ENCODE measurements around the gene CISD1. TPM values are rescaled to one million over a fixed set of nuclear protein-coding genes. Genes with fewer than 3 reads are reported as not detected.

Gene CISD1
- total and polyA plus RNA-seq, 9 of the 15 experiments (the other 6 are each of a cell fraction or from before 2014, with no cell fraction given) = 35.8 to 342 (median 118) TPM

DNA sequence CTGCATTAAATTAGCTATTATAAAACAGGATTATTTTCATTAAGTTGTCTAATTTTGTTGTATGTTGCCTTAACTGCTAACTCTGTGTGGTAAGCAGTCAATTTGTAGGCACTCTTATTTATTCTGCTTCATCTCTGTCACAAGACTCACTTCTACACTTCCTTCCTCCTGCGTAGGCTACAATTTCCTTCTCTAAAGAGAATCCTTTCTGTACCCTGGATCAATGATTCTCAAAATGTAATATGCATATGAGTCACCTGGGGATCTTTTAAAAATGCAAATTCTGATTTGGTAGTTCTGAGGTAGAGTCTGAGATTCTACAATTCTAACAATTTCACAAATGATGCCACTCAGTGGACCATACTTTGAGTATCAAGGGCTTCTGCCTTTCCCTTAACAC, 61.5 kb downstream of the CISD1 start:
- H2AFZ ChIP-seq (ENCODE audit: low read depth, low read length) = no peak overlapping the region
- FAIRE-seq (no peak), ATAC-seq (no peak), DNase-seq (ENCODE audit: extremely low read depth in 1 of 4, low spot score in 3 of 4) (no peak)
- peaks cover 0 to 15% of the 10 kb centered on the region in 2 experiments; a peak in 4 of 5 replicates for H3K4me1 ChIP-seq (replicated peaks in 1 of 2; ENCODE audit: control insufficient read depth in 2 of 2, insufficient read depth in 2 of 2, low read length in 2 of 2)
- in situ Hi-C loops (cut with MboI) (no loop called here), intact Hi-C loops (cut with micrococcal nuclease) (no loop called here)
- no peak overlapping the region for H3K4me2 ChIP-seq (ENCODE audit: insufficient read depth, low read length)
- no peak overlapping the region for H3K9ac ChIP-seq (ENCODE audit: insufficient read depth in 1 of 2, low read depth in 2 of 2, low read length in 2 of 2)
- 17% methylated on average over 1 of the region's 1 CpG for WGBS (ENCODE audit: insufficient coverage, low coverage, missing lambda C conversion rate)
- no peaks in the 10 kb centered on the region for H3K9me3 ChIP-seq (replicated peaks; ENCODE audit: control insufficient read depth, insufficient read depth, low read depth, low read length)
- no peaks in the 10 kb centered on the region for H4K20me1 ChIP-seq (replicated peaks; ENCODE audit: control insufficient read depth, insufficient read depth, low read length)
- peaks cover 5% of the 10 kb centered on the region for H3K79me2 ChIP-seq (ENCODE audit: control insufficient read depth, insufficient read depth, low read length)
- no peaks in the 10 kb centered on the region for H3K9me1 ChIP-seq (ENCODE audit: control insufficient read depth, insufficient read depth, low read length)
- ChIA-PET POLR2A (interaction anchor here (0.6 kb wide), 1 partner anchor 308 kb away, joined by 3 read pairs; no protein-coding TSS in a partner anchor), CTCF (ENCODE audit: low intra/inter-chr PET ratio) (no interaction called here)
- H3K36me3 ChIP-seq (ENCODE audit: control insufficient read depth, insufficient read depth, low read length) = no peaks in the 10 kb centered on the region
- H3K27ac ChIP-seq (ENCODE audit: extremely low read depth, low read depth, low read length) = no peak overlapping the region
- TF ChIP-seq E2F3 (CRISPR knock-in tag; IDR thresholded peaks at IDR 0.05) (no peak), FOXK2 (conservative IDR thresholded peaks at IDR 0.05 in 1 of 2, IDR thresholded peaks at IDR 0.05 in 1 of 2; ENCODE audit: low read depth in 2 of 2) (no peak), ZC3H4 (CRISPR knock-in tag; IDR thresholded peaks at IDR 0.05; ENCODE audit: borderline replicate concordance) (no peak), ARID2 (IDR thresholded peaks at IDR 0.05) (no peak), MYBL2 (IDR thresholded peaks at IDR 0.05; ENCODE audit: low read depth) (no peak), MYBL2 (CRISPR knock-in tag; IDR thresholded peaks at IDR 0.05; ENCODE audit: borderline replicate concordance) (no peak), HNRNPL (IDR thresholded peaks at IDR 0.05; ENCODE audit: low read depth, low read length) (no peak), SMARCE1 (IDR thresholded peaks at IDR 0.05) (no peak), HDAC8 (tag; IDR thresholded peaks at IDR 0.05) (no peak), ZNF274 (IDR thresholded peaks at IDR 0.05; ENCODE audit: borderline replicate concordance, low read depth, low read length) (no peak), TSC22D4 (tag; IDR thresholded peaks at IDR 0.05) (no peak), ZSCAN29 (IDR thresholded peaks at IDR 0.05) (no peak), KDM1A (IDR thresholded peaks at IDR 0.05) (no peak), MAFG (tag; conservative IDR thresholded peaks at IDR 0.05) (no peak)
- TF ChIP-seq, protein P1, sequence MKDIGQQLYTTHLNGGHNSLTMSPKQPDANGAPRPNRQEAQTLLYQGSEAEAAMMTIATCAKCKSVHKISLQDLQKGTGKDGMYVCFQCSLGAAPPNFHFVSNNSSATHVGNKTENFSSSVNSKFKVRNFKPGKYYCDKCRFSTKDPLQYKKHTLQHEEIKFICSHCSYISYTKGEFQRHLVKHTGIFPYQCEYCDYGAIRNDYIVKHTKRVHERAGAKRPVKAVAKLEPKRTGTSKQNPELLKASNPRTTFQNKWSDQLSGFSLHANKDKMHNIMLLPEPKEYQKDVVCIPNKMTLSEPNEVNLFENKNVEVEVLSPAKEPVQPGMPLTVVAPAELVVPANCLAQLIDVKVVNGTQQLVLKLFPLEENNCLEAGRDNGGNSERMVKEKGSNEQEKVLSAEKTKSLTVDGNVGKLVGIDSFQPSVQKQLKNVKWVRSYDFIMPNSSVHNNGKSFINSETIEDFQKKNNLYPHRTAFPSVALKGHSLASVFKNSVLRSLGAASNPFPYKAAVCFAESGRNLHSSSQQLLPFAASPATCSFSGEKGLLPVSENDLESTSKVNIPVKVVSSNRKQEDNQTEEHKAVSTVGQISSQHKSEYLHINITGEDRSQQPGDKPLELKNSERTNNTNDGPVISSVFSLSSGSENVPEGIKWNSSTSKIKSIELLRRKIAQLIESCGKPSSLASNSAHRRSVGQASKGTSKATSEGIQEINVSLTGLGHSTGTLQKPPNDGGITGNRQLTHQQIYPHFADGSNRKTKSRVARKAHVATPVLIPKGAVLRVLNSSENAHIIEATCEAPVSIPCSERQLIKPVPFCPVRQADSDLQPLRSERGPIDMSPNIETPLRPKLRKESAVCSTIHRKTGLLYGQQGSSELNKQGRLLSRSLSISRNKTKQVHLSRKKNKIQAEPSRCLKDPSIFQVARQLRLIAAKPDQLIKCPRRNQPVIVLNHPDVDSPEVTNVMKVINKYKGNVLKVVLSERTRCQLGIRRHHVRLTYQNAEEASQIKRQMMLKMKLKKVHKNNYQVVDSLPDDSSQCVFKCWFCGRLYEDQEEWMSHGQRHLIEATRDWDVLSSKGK (CRISPR knock-in tag; IDR thresholded peaks at IDR 0.05) = no peak
- H3K27me3 ChIP-seq (ENCODE audit: control insufficient read depth in 2 of 2, insufficient read depth in 2 of 2, low read length in 2 of 2) = no peaks in the 10 kb centered on the region
- BruUV-seq (replicated peaks) = no TSS peak
- no peak overlapping the region for H3K4me3 ChIP-seq
